IPS DF 19.7 (cell line): ENCODE measurements around the gene QSER1.
A peak's percentile ranks its signal among the peaks of the same experiment; 100 is the strongest.

Experiments used
- DNase-seq: peaks from one replicate; pipeline ENCODE4 v3.0.0-alpha.2; 2013; ENCODE audit warnings: low read depth, low spot score

The QSER1 gene

DNA sequence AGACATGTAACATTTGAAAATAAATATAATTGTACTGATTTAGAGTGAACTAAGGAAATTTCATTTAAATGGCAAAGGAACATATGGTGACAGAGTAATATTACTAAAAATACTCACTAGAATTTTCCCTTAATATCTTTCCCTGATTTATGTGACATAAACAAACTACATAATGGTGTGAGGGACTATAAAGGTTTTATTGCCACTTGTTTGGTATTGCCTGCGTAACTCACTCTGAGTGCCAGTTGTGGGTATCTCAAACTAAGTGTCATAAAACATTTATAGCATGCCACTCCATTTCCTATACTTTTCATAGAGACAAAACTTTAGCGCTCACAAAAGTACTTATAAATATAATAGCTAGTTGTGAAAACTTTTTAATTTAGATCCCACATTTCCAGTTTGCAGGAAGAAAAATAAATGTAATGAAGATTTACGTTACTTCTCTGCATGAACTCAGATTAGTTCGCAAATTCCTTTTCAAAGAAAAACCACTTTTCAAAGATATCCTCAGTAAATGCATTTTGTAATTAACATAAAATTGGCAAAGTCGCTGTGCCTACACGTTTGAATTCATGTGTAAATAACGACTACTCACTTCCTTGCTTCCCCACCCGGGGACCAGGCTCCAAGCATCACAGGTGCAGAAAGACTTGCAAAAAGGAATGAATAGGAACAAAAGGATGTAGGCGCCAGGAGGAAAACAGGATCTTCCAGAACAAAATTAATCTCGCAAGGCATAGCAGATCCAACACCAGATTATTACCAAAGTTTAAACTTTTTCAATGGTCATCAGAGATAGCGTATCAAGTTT lies 1.6 kb upstream of the QSER1 start:
- peak; percentile 68 for DNase-seq

GRCh38 chr11:32891657-32892354 lies 805 bp upstream of the QSER1 start:
- DNase-seq: no peak

DNA sequence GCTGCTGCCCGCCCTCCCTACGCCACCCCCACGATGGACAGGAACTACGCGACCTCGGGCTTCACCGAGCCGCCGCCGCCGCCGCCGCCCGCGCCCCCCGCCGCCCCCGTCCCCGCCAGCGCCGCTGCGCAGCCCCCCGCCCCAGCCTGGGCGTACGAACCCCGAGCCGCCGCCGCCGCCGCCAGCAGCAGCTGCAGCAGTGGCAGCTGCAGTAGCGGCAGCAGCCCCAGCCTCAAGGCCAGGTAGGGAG lies 407 bp downstream of the QSER1 start:
- DNase-seq: no peak

DNA sequence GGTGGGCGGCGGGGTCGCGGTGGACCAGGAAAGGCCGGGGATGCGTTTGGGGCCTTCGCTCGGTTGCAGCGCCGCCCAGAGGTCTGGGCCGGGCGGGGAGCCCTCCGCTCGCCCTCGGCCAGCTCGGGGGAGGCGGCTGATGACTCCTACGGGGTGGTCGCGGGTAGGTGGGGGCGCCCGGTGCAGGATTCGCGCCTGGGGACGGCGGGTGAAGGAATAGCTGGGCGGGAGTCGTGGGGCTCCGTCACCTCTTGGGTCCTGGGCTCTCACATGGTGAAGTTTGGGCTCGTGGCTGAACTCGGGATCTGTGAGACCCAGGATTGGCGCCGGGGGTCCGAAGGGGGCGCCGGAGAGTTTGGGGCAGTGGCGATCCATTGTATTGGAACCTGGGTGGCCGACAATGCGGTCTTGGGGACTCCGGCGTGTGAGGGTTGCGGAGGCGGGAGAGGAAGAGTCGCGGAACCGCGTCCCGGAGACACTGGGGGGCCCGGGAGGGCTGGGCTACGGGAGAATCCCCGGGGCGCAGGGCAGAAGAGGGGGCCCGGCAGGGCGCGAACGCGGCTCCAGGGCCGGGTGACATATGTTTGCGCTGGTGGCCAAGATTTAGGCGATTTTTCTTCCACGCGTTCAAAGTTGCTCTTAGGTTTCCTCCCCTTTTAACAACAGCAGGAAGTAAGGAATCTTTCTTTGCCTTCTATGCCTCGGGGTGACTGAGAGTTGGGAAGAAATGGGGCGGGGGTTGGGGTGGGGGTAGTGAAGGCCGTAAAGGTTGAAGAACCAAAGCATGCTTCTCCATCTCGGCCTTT lies 935 bp downstream of the QSER1 start:
- DNase-seq: no peak

GRCh38 chr11:32894149-32894827 lies 1.7 kb downstream of the QSER1 start:
- no peak for DNase-seq

- DNase-seq: no peak
These were observed 2.3 kb downstream of the QSER1 start for GRCh38 chr11:32894921-32895320.

GRCh38 chr11:32895471-32895870 lies 2.9 kb downstream of the QSER1 start:
- no peak for DNase-seq

- DNase-seq: no peak
These were observed 4.5 kb downstream of the QSER1 start for GRCh38 chr11:32897103-32897502.

GRCh38 chr11:32899438-32899837 lies 6.8 kb downstream of the QSER1 start:
- DNase-seq: no peak

DNA sequence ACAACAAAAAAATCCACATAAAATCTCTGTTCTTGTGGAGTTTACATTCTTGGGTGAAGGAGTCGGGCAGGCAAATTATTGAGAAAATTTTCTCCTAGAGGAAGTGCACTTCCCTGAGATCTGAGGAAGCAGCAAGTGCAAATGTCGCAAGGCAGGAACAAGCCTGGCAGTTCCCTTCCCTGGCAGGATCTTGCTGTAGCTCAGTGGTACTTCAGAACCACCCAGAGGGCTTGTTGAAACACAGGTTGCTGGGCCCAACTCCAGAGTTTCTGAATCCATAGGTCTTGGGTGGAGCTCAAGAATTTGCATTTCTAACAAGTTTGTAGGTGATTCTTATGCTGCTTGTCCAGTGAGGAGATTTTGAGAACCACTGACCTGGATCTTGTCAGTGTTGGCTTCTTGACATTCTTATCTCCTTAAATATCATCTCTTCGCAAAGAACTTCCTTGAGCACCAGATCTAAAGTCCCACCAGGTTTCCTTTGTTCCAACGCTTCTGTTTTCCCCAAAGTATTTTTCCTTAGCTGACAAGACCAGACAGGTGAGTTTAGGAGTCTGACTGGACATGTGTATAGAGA lies 9.6 kb downstream of the QSER1 start:
- DNase-seq: no peak

DNA sequence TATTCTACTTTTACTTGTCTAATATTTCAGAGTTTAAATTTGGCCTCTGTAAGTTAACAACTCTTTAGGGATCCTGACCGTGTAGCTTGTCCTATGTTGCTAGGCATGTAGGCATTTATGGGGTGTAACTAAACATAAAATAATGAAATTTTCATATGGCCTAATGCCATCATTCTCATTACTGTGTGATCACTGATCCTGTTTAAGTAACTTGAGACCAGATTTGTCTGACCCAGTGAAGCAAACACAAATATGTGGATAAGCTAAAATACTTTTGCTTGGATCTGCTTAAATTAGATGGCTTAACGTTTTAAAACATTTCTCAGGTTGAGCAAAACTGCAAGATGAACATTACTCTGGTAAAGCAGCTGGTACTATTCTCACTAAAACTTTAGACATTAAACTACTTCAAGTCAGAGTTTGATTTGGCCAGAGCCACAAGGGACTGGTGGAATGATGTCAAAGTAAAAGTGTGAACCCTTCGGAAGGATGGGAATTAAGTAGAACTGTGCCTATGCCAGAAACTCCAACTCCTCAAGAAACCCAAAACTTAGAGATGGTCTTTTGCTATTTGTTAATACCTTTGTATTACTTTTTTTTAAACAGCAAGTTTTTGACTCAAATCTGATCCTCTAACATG lies 12.5 kb downstream of the QSER1 start:
- DNase-seq: no peak

DNA sequence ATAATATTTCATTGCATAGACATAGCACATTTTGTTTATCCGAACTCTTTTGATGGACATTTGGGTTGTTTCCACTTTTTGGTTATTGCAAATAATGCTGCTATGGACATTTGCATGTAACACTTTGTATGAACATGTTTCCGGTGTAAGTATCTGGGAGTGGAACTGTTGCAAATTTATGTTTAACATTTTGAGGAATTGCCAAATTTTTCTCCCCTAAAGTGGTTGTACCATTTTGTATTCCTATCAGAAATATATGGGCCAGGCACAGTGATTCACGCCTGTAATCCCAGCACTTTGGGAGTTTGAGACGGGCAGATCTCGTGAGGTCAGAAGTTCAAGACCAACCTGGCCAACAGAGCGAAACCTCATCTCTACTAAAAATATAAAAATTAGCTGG lies 16.0 kb downstream of the QSER1 start:
- DNase-seq: no peak

GRCh38 chr11:32911413-32911812 lies 18.8 kb downstream of the QSER1 start:
- no peak for DNase-seq

- no peak for DNase-seq
These were observed 20.8 kb downstream of the QSER1 start for GRCh38 chr11:32913445-32913844.

- DNase-seq: no peak
These were observed 23.8 kb downstream of the QSER1 start for GRCh38 chr11:32916361-32916760.

DNA sequence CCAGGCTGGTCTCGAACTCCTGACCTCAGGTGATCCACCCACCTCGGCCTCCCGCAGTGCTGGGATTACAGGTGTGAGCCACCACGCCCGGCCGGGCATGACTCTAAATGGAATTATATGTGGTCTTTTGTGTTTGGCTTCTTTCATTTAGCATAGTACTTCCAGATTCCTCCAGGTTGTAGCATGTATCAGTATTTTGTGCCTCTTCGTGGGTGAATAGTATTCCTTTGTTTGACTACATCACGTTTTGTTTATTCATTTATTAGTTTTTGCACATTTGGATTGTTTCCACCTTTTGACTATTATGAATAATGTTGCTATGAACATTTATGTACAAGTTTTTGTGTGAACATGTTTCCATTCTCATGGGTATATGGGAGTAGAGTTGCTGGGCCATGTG lies 24.4 kb downstream of the QSER1 start:
- DNase-seq: no peak

DNA sequence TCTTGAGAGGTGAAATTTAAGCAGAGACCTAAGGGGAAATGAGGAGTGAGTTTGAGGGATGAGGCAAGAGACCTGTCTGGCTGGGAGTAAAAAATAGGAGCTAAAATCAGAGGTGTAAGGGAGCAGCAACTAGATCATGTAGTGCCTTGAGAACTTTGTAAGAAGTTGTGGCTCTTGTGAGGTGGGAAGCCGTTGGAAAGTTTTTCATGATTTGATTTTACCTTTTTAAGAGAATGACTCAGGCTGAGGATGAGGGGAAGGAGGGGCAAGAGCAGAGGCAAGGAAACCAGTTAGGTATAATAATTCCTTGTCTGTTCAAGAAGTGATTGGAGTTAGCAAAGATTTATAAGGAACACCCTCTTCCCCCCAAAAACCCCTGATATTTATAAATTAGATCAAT lies 25.8 kb downstream of the QSER1 start:
- DNase-seq: no peak

DNA sequence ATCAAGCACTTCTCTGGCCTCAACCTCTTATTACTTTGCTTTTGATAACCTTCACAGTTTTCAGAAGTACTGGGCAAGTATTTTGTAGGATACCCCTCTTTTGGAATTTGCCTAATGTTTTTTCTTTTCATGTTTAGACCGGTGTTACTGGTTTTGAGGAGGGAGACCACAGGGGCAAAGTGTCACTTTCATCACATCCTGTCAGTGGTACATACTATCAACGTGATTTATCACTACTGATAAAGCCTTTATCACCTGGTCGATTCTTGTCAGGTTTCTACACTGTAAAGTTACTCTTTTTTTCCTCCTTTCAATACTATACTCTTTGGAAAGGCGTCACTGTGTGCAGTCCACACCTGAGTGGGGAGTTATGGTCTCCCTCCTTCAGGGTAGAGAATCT lies 26.7 kb downstream of the QSER1 start:
- no peak for DNase-seq

DNA sequence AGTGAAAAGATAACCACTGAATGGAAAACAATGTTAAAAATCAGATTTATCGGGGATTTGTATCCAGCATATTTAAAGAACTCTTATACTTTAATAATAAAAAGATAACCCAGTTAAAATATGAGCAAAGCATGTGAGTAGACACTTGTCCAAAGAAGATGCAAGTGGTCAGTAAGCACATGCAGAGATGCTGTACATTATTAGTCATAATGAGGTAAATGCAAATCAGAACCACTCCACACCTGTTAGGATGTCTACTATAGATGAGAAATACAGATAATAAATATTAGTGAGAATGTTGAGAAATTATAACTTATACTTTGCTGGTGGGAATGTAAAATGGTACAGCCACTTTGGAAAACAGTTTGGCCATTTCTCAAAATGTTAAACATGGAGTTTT lies 28.0 kb downstream of the QSER1 start:
- no peak for DNase-seq

DNA sequence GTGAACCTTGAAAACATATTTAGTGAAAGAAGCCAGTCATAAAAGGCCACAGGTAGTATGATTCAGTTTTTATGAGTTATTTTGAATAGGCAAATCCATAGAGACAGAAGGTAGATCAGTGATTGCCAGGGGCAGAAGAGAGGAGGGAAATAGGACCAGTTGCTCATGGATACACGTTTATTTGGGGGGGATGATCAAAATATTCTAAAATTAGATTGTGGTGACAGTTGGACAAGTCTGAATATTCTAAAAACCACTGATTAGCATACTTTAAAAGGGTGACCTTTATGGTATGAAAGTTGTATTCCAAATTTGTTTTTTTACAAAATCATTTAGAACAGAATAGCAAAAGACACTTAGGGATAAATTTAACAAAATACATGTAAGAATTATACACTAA lies 28.6 kb downstream of the QSER1 start:
- DNase-seq: no peak

DNA sequence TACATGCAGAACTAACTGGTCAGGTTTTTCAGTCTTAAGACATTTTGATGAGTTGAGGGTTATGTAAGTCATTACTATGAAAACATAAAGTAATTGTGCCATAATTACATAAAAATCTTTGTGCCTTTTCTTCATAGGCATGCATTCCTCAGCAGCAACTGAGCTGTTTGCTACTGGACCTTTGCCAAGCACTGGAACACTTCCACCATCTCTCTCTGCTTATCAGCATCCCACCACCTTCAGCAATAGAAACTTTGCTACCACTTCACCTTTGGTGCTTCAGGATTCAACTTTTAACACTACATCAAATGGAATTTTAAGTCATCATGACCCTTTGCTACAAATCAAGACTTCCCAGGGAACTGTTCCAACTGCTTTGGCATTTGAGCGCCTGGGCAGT lies 39.0 kb downstream of the QSER1 start:
- DNase-seq: no peak
